Measurements from ENCODE around the gene A2M.

The A2M gene

DNA sequence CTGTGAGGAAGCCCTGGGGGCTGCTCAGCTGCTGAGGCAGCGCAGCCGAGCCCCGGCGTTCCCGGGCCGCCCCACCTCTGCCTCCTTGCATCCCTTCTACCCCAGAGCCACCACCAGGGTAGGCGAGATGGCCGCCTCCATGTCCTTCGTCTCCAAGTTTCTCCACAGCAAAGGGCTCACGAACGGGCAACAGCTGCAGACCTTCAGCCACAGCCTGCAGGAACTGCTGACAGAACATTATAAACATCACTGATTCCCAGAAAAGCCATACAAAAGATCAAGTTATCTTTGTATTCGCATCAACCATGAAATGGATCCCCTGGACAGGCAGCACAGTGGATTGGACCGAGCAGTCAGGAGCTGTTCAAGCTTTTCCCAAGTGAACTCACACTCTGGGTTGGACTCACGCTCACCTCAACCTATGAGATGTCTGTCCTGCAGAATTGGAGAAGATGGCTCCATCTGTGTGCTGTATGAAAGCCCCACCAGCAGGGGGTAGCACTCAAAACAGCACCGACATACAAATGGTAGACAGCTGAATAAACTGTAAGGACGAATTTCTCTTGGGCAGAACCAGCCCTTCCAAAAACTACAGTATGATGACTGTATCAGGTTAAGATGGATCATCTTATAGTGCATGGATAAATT lies 19.4 kb upstream of the A2M start:
- H3K9ac ChIP-seq (ENCODE audit: low read length): no peak overlapping the region
- H3K36me3 ChIP-seq (ENCODE audit: control insufficient read depth, insufficient read depth, low read length): no peaks in the 10 kb centered on the region
- no peaks in the 10 kb centered on the region for H3K4me1 ChIP-seq (ENCODE audit: control insufficient read depth, insufficient read depth, low read length)
- no peaks in the 10 kb centered on the region for H3K9me3 ChIP-seq (ENCODE audit: control insufficient read depth, low read length)
- H3K27me3 ChIP-seq (ENCODE audit: control insufficient read depth, insufficient read depth, low read length): no peaks in the 10 kb centered on the region
- H3K4me3 ChIP-seq (ENCODE audit: low read length): no peak overlapping the region

DNA sequence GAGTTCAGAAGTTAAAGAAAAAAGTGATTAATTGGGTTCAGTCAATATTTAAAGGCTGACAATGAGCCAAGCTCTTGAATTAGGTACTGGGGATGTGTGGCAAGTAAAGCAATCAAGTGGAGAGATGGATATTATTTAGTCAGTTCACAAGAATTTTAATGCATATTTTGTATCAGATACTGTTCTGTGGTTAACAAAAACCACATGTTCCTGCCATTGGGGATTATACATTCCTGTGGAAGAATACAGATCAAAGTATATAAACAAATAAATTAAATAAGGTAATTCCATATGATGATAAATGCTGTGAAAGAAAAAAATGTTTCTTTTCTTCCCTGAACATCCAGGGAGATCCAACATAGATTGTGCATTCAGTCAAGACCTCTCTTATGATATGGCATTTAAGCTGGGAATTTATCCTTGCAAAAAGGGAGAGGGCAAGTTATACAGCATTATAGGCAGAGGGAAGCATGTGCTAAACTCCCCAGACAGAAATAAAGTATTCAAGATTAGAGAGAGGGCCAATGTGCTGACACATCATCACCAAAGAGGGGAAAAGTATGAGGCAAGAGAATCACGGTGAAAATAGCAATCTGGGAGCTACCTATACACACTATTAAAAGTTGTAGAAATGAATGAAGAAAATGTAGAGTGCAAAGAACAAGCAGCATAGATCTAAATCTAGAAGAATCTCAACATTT lies 17.6 kb upstream of the A2M start:
- no peaks in the 10 kb centered on the region for H3K9me3 ChIP-seq (ENCODE audit: control insufficient read depth, low read length)
- H3K4me1 ChIP-seq (ENCODE audit: control insufficient read depth, insufficient read depth, low read length): no peaks in the 10 kb centered on the region
- H3K4me3 ChIP-seq (ENCODE audit: low read length): no peak overlapping the region
- H3K9ac ChIP-seq (ENCODE audit: low read length): no peak overlapping the region
- no peaks in the 10 kb centered on the region for H3K36me3 ChIP-seq (ENCODE audit: control insufficient read depth, insufficient read depth, low read length)
- H3K27me3 ChIP-seq (ENCODE audit: control insufficient read depth, insufficient read depth, low read length): no peaks in the 10 kb centered on the region

DNA sequence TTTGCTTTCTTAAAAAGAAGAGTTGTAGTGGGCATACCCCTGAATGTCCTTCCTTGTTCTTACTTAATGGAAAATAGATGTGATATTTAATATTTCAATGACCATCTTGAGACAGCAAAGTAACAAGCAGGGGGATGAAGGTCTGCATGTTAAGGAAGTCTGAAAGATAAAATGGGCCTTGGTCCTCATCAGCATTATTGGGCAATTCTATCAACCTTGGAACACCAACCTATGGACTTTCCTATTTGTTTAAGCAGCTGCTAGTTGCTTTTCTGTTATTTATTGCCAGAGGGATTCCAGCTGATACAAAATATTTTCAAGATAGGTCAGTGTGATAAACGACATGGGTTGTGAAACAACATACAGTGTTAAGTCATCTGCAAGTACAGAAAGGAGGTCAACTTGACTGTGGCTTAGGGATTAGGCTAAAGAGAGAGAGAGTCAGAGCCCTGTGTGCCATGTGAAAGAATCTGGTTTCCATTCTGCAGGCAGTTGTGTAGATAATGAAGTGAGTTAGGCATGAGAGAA lies 16.4 kb upstream of the A2M start:
- H3K9me3 ChIP-seq (ENCODE audit: control insufficient read depth, low read length): no peaks in the 10 kb centered on the region
- H3K9ac ChIP-seq (ENCODE audit: low read length): no peak overlapping the region
- no peaks in the 10 kb centered on the region for H3K4me1 ChIP-seq (ENCODE audit: control insufficient read depth, insufficient read depth, low read length)
- no peaks in the 10 kb centered on the region for H3K27me3 ChIP-seq (ENCODE audit: control insufficient read depth, insufficient read depth, low read length)
- no peaks in the 10 kb centered on the region for H3K36me3 ChIP-seq (ENCODE audit: control insufficient read depth, insufficient read depth, low read length)
- no peak overlapping the region for H3K4me3 ChIP-seq (ENCODE audit: low read length)

DNA sequence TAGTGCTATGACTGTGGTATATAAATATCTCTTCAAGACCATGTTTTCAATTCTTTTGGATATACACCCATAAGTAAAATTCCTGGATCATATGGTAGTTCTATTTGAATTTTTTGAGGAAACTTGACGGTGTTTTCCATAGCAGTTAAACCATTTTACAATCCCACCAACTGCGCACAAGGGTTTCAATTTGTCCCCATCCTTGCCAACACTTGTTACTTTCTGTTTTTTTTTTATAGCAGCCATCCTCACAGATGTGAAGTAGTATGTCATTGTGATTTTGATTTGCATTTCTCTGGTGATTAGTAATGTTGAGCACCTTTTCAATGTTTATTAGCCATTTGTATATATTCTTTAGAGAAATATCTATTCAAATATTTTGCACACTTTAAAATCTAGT lies 14.5 kb upstream of the A2M start:
- no peak overlapping the region for H3K9ac ChIP-seq (ENCODE audit: low read length)
- H3K4me1 ChIP-seq (ENCODE audit: control insufficient read depth, insufficient read depth, low read length): no peaks in the 10 kb centered on the region
- no peaks in the 10 kb centered on the region for H3K27me3 ChIP-seq (ENCODE audit: control insufficient read depth, insufficient read depth, low read length)
- no peaks in the 10 kb centered on the region for H3K36me3 ChIP-seq (ENCODE audit: control insufficient read depth, insufficient read depth, low read length)
- no peak overlapping the region for H3K4me3 ChIP-seq (ENCODE audit: low read length)
- H3K9me3 ChIP-seq (ENCODE audit: control insufficient read depth, low read length): no peaks in the 10 kb centered on the region

DNA sequence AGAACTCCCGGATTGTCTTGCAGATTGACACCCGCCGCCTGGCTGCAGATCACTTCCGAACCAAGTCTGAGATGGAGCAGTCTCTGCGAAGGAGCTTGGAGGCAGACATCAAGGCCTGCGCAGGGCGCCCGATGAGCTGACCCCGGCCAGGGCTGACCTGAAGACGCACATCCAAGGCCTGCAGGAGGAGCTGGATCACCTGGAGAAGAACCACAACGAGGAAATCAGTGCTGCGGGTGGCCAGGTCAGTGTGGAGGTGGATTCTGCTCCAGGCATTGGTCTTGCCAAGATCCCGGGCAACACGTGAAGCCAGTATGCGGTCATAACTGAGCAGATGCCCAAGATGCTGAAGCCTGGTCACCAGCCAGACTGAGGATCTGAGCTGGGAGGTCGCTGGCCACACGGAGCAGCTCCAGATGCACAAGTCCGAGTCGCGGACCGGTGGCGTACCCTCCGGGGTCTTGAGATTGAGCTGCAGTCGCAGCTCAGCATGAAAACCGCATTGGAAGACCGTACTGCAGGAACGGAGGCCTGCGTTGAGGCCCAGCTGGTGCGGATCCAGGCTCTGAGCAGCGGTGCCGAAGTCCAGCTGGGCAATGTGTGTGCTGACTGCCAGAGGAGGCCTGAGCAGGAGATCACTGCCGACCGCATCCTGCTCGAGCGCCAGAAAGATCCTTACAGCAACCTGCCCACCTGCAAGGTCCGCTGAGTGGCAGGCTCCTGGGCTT lies 12.4 kb upstream of the A2M start:
- no peak overlapping the region for H3K4me3 ChIP-seq (ENCODE audit: low read length)
- H3K9me3 ChIP-seq (ENCODE audit: control insufficient read depth, low read length): no peaks in the 10 kb centered on the region
- H3K36me3 ChIP-seq (ENCODE audit: control insufficient read depth, insufficient read depth, low read length): no peaks in the 10 kb centered on the region
- no peak overlapping the region for H3K9ac ChIP-seq (ENCODE audit: low read length)
- no peaks in the 10 kb centered on the region for H3K4me1 ChIP-seq (ENCODE audit: control insufficient read depth, insufficient read depth, low read length)
- no peaks in the 10 kb centered on the region for H3K27me3 ChIP-seq (ENCODE audit: control insufficient read depth, insufficient read depth, low read length)

DNA sequence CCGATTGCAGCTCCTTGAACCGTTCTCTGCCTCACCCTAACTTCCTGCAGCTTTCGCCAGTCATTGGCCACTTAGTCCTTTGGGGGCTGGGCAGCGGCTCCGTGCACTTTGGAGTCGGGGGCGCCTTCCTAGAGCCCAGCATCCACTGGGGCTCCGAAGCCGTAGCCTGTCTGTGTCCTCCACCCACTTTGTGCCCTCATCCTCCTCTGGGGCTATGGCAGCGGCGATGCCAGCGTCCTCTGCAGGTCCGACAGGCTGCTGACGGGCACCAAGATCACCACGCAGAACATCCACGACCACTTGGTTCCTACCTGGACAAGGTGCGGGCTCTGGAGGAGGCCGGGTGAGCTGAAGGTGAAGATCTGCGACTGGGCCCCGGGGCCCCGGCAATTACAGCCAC lies 11.8 kb upstream of the A2M start:
- H3K27me3 ChIP-seq (ENCODE audit: control insufficient read depth, insufficient read depth, low read length): no peaks in the 10 kb centered on the region
- H3K9ac ChIP-seq (ENCODE audit: low read length): no peak overlapping the region
- H3K9me3 ChIP-seq (ENCODE audit: control insufficient read depth, low read length): no peaks in the 10 kb centered on the region
- H3K4me3 ChIP-seq (ENCODE audit: low read length): no peak overlapping the region
- H3K36me3 ChIP-seq (ENCODE audit: control insufficient read depth, insufficient read depth, low read length): no peaks in the 10 kb centered on the region
- H3K4me1 ChIP-seq (ENCODE audit: control insufficient read depth, insufficient read depth, low read length): no peaks in the 10 kb centered on the region

DNA sequence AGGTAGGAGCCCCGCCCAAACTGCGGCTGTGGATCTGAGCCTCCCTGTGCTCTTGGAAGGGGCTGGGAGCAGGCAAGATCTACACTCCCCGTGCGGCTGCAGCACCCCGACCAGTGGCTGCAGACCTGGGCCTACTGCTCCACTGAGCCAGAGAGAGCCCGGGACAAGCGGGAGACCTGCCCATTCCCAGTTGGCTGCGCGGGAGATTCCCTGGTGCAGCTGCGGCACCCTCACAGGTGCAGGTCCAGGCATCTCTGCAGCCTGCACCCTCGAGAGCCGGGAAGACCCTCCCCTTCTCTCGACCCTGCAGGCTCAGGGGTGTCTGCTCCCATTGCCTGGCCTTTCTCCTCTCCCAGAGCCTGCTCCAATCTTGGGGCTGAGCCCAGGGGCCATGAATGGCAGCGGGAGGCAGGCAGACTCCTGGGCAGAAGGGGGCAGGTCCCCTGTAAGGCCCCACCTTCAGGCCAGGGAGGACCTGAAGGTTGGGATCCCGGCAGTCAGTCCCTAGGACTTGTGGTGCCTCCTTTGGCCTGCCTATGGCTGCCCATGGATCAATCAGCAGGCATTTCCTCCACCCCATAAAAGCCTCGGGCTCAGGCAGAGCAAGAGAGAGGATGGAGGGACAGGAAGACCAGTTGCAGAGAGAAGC lies 8.8 kb upstream of the A2M start:
- Histone ChIP-seq H3K4me3 (ENCODE audit: low read length) (no peak overlapping the region), H3K9me3 (ENCODE audit: control insufficient read depth, low read length) (no peaks in the 10 kb centered on the region), H3K4me1 (ENCODE audit: control insufficient read depth, insufficient read depth, low read length) (no peaks in the 10 kb centered on the region), H3K9ac (ENCODE audit: low read length) (no peak overlapping the region), H3K36me3 (ENCODE audit: control insufficient read depth, insufficient read depth, low read length) (no peaks in the 10 kb centered on the region), H3K27me3 (ENCODE audit: control insufficient read depth, insufficient read depth, low read length) (no peaks in the 10 kb centered on the region)

DNA sequence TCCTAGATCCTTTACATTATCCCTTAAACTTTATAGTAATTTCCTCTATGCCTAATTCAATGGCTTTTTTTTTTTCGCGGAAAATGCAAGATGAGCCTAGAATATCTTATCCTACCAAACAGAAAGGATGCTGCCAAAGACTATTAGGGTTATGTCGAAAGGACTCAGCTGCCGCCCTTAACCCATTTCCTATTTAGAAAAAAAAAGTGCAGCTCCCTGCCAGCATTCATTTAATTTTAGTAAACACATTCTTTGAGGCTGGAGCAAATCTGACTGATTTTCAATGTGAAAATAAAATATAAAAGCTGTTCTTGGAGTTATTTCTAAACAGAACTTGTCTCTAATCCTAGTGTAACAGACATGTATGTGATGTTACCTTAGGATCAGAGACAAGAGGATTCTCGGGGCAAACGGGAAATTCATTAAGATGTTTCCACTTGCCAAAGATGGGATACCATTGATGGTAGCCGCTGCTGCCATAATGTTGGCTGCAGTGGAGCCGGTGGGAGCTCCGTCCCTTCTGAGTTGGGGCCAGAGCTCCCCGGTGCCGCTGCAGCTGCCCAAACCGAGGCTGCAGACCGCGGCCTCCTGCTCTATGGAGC lies 8.2 kb upstream of the A2M start:
- Histone ChIP-seq H3K9ac (ENCODE audit: low read length) (no peak overlapping the region), H3K36me3 (ENCODE audit: control insufficient read depth, insufficient read depth, low read length) (no peaks in the 10 kb centered on the region), H3K9me3 (ENCODE audit: control insufficient read depth, low read length) (no peaks in the 10 kb centered on the region), H3K27me3 (ENCODE audit: control insufficient read depth, insufficient read depth, low read length) (no peaks in the 10 kb centered on the region), H3K4me3 (ENCODE audit: low read length) (no peak overlapping the region), H3K4me1 (ENCODE audit: control insufficient read depth, insufficient read depth, low read length) (no peaks in the 10 kb centered on the region)

DNA sequence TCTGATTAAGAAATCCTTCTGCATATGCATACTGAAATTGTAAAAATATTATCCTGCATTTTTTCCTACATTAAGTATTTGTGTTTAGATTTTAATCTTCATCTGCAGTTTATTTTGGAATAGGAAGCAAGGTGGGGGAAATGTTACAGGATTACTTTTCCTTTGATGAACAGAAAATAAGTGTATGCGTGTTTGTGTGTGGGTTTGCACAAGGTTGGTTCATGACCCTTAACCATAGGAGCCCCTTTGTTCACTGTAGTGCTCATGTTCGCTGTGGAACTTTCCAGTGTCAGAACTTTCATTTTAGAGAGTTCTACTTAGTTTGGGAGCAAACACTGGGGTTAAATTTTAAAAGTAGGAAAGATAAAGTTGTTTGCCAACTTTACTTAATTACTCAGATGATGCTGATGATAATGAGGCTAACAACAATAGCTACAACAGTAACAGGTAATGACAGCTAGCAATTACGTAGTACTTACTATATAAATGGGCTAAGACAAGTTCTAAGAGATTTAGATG lies 6.4 kb upstream of the A2M start:
- no peak overlapping the region for H3K9ac ChIP-seq (ENCODE audit: low read length)
- H3K4me3 ChIP-seq (ENCODE audit: low read length): no peak overlapping the region
- no peaks in the 10 kb centered on the region for H3K27me3 ChIP-seq (ENCODE audit: control insufficient read depth, insufficient read depth, low read length)
- H3K36me3 ChIP-seq (ENCODE audit: control insufficient read depth, insufficient read depth, low read length): no peaks in the 10 kb centered on the region
- H3K9me3 ChIP-seq (ENCODE audit: control insufficient read depth, low read length): no peaks in the 10 kb centered on the region
- no peaks in the 10 kb centered on the region for H3K4me1 ChIP-seq (ENCODE audit: control insufficient read depth, insufficient read depth, low read length)

DNA sequence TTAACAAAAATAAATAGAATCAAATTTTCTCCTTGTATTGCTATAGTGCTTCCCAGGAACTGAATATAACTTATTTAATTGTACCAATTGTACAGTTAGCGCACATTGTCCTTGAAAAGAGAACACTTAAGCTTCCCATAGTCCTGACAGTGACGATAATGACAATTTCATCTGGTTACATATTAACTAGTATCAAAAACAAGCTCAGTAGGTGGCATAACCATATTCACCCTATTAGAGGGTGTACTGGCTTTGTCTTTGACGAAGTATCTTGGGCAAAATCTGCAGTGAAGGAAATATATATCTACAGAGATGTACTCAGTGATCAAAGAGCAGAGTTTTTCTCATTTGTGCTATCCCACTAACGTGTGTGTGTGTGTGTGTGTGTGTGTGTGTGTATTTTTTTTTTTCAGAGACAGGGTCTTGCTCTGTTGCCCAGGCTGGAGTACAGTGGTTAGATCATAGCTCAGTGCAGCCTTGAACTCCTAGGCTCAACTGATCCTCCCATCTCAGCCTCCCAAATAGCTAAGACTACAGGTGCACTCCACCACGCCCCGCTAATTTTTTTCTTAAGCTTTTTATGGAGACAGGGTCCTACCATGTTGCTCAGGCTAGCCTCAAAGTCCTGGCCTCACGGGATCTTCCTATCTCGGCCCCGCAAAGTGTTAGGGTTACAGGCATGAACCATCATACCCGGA lies 4.9 kb upstream of the A2M start:
- Histone ChIP-seq H3K4me1 (ENCODE audit: control insufficient read depth, insufficient read depth, low read length) (no peaks in the 10 kb centered on the region), H3K9ac (ENCODE audit: low read length) (no peak overlapping the region), H3K27me3 (ENCODE audit: control insufficient read depth, insufficient read depth, low read length) (no peaks in the 10 kb centered on the region), H3K36me3 (ENCODE audit: control insufficient read depth, insufficient read depth, low read length) (no peaks in the 10 kb centered on the region), H3K4me3 (ENCODE audit: low read length) (no peak overlapping the region), H3K9me3 (ENCODE audit: control insufficient read depth, low read length) (no peaks in the 10 kb centered on the region)

DNA sequence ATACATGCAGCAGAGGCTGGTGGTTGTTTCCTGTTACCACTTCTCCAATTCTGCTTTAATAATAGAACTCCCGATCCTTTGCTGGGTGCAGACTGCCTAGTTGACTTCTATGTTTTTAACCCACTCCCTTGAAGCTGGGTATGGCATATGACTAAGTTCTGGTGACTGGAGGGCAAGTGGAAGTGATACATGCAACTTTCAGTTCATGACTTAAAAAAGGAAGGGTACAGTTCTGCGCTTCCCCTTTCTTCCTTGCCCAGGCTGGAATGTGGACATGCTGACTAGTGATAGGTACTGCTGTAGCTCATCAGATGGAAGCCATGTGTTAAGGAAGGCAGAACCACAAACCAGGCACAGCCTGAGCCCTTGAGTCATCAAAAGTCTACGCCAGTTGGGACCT lies 2.4 kb upstream of the A2M start:
- H3K36me3 ChIP-seq (ENCODE audit: control insufficient read depth, insufficient read depth, low read length): no peaks in the 10 kb centered on the region
- H3K4me1 ChIP-seq (ENCODE audit: control insufficient read depth, insufficient read depth, low read length): no peaks in the 10 kb centered on the region
- no peak overlapping the region for H3K4me3 ChIP-seq (ENCODE audit: low read length)
- H3K9ac ChIP-seq (ENCODE audit: low read length): no peak overlapping the region
- no peaks in the 10 kb centered on the region for H3K9me3 ChIP-seq (ENCODE audit: control insufficient read depth, low read length)
- H3K27me3 ChIP-seq (ENCODE audit: control insufficient read depth, insufficient read depth, low read length): no peaks in the 10 kb centered on the region

All from mucosa of stomach (tissue), 1 donor.